HG03378 (cell line): ENCODE measurements around the gene GNB3.

Experiments
- ATAC-seq: cut with Tn5 transposase; IDR thresholded peaks from one replicate; pipeline ENCODE4 v1.9.1; 2021; ENCODE audit warnings: mild to moderate bottlenecking, moderate library complexity; ENCODE audit not compliant: unreplicated experiment

GNB3 gene

GRCh38 chr12:6836851-6837250, 3.9 kb upstream of the GNB3 start:
- ATAC-seq: no peak

GRCh38 chr12:6837370-6838060, 3.2 kb upstream of the GNB3 start:
- ATAC-seq: no peak

- no peak for ATAC-seq
These were observed 1.9 kb upstream of the GNB3 start for GRCh38 chr12:6838854-6839253.

GRCh38 chr12:6839482-6840201, 1.1 kb upstream of the GNB3 start:
- ATAC-seq: no peak

GRCh38 chr12:6840330-6840729, 395 bp upstream of the GNB3 start:
- no peak for ATAC-seq

- no peak for ATAC-seq
These were observed 1.4 kb downstream of the GNB3 start for GRCh38 chr12:6842075-6842474.

- ATAC-seq: no peak
These were observed 2.6 kb downstream of the GNB3 start for GRCh38 chr12:6843118-6843902.

GRCh38 chr12:6845395-6845794, 4.7 kb downstream of the GNB3 start:
- no peak for ATAC-seq

GRCh38 chr12:6846316-6846869, 5.7 kb downstream of the GNB3 start:
- ATAC-seq: no peak

GRCh38 chr12:6847676-6848075, 7.0 kb downstream of the GNB3 start:
- no peak for ATAC-seq

GRCh38 chr12:6849427-6849826, 8.7 kb downstream of the GNB3 start:
- ATAC-seq: no peak

GRCh38 chr12:6849976-6850560, 9.3 kb downstream of the GNB3 start:
- ATAC-seq: no peak

- no peak for ATAC-seq
These were observed 10.0 kb downstream of the GNB3 start for GRCh38 chr12:6850796-6851152.

GRCh38 chr12:6851153-6851920, 10.6 kb downstream of the GNB3 start, which contains the start of gene CDCA3:
TSS of gene CDCA3 (minus strand) at chr12:6851286. CDS start at chr12:6850952, 334 bp downstream.
- ATAC-seq: peak; percentile 58

- ATAC-seq: peak; percentile 79
These were observed 11.4 kb downstream of the GNB3 start, which contains the start of gene USP5 for GRCh38 chr12:6851921-6852650. TSS of gene USP5 (plus strand) at chr12:6852150. CDS start at chr12:6852180, 30 bp downstream.

GRCh38 chr12:6852651-6853354, 12.1 kb downstream of the GNB3 start:
- ATAC-seq: no peak

GRCh38 chr12:6853626-6854025, 12.9 kb downstream of the GNB3 start:
- ATAC-seq: no peak

- no peak for ATAC-seq
These were observed 13.3 kb downstream of the GNB3 start for GRCh38 chr12:6854036-6854435.

GRCh38 chr12:6855322-6855721, 14.6 kb downstream of the GNB3 start:
- no peak for ATAC-seq
